Panc1 (cell line): ENCODE measurements around the gene ADAMTS16. TPM values are rescaled to one million over a fixed set of nuclear protein-coding genes. Genes with fewer than 3 reads are reported as not detected.

Source experiments
- ATAC-seq: fragments of 200-7000 bp; cut with Tn5 transposase; 2 replicates; pipeline ENCODE4 v1.9.1; 2020; ENCODE audit warnings: mild to moderate bottlenecking, moderate library complexity
- BruUV-seq: library from RNA; stranded (reverse); fragments of 400-500 nt; replicated peaks from 2 replicates; lab custom pipeline; 2021; lab: Mats Ljungman, UMichigan
- CTCF ChIA-PET: fragments of 300-600 bp; sonication (Branson Sonifier 250); formaldehyde crosslinking; loops from one replicate; lab custom pipeline; 2022; ENCODE audit warnings: antibody characterized with exemption; lab: Charles Lee
- POLR2A ChIA-PET: fragments of 300-600 bp; sonication (Branson Sonifier 250); formaldehyde crosslinking; loops from one replicate; lab custom pipeline; 2022; ENCODE audit warnings: antibody characterized with exemption; lab: Charles Lee
- DNase-seq: peaks from one replicate; pipeline ENCODE4 v3.0.0-alpha.2; 2010; ENCODE audit warnings: low read depth, low spot score
- H3K27ac ChIP-seq: 2 replicates; pipeline ENCODE4 v1.5.1; 2011; ENCODE audit warnings: mild to moderate bottlenecking, low read length, inconsistent platforms
- H3K27me3 ChIP-seq: fragments of 200-500 bp; sonication (Bioruptor generic); 2 replicates; pipeline ENCODE4 v1.6.0; 2014; ENCODE audit warnings: low read length, inconsistent platforms; ENCODE audit not compliant: control insufficient read depth, insufficient read depth
- H3K36me3 ChIP-seq: fragments of 200-500 bp; sonication (Bioruptor generic); 2 replicates; pipeline ENCODE4 v1.5.1; 2014; ENCODE audit warnings: inconsistent platforms, mild to moderate bottlenecking, low read length, moderate library complexity; ENCODE audit not compliant: control insufficient read depth, insufficient read depth
- H3K4me1 ChIP-seq: 2 replicates; pipeline ENCODE4 v1.5.1; 2011; ENCODE audit warnings: inconsistent platforms, mild to moderate bottlenecking, low read length, moderate library complexity; ENCODE audit not compliant: control insufficient read depth, insufficient read depth
- H3K4me3 ChIP-seq, 2 experiments: 2 replicates each; pipeline ENCODE4 v1.5.1; 2011 to 2012; ENCODE audit warnings: low read depth in 2 of 2, low read length in 2 of 2, mild to moderate bottlenecking in 2 of 2, inconsistent platforms in 1 of 2, moderate library complexity in 1 of 2
- H3K9me3 ChIP-seq: fragments of 200-500 bp; sonication (Bioruptor generic); 2 replicates; pipeline ENCODE4 v1.5.1; 2014; ENCODE audit warnings: low read depth, mild to moderate bottlenecking, inconsistent platforms, low read length, moderate library complexity; ENCODE audit not compliant: control insufficient read depth, insufficient read depth
- POLR2AphosphoS5 ChIP-seq: IDR thresholded peaks from 2 replicates; pipeline ENCODE4 v1.6.1; 2012; ENCODE audit warnings: mild to moderate bottlenecking, low read depth, low read length, moderate library complexity
- SIN3A ChIP-seq: IDR thresholded peaks from 2 replicates; pipeline ENCODE4 v1.6.1; 2012; ENCODE audit warnings: low read depth, mild to moderate bottlenecking, low read length, moderate library complexity, borderline replicate concordance; ENCODE audit not compliant: insufficient read depth
- TCF7L2 ChIP-seq: IDR thresholded peaks from 2 replicates; pipeline ENCODE4 v1.6.1; 2011; ENCODE audit warnings: mild to moderate bottlenecking, low read depth, low read length, inconsistent platforms
- in situ Hi-C: cut with HindIII; loops from 2 replicates; pipeline ENCODE4 v1.10.0; 2016; ENCODE audit warnings: low sequenced_read_pairs, low pct_unique_long_range_greater_than_20kb
- intact Hi-C: fragments of 100-400 bp; cut with micrococcal nuclease; formaldehyde crosslinking; loops from one replicate; pipeline ENCODE4 v1.10.0; 2022; ENCODE audit not compliant: unreplicated experiment
- total RNA-seq: library from RNA; stranded (reverse); gene quantifications from one replicate; pipeline ENCODE4 v1.2.1, GENCODE V29; 2021; ENCODE audit not compliant: unreplicated experiment
- TF ChIP-seq, protein P1 (sequence below): fragments of 450-650 bp; IDR thresholded peaks from 2 replicates; pipeline ENCODE4 v1.5.1; 2017; ENCODE audit warnings: mild to moderate bottlenecking
- TF ChIP-seq, protein P2 (sequence below), 2 experiments: IDR thresholded peaks; 2 replicates each; pipeline ENCODE4 v1.6.1; 2011 to 2012; ENCODE audit warnings: low read depth in 2 of 2, control low read depth in 1 of 2, low read length in 1 of 2, mild to moderate bottlenecking in 1 of 2, moderate library complexity in 1 of 2; ENCODE audit not compliant: insufficient read depth in 1 of 2

Gene ADAMTS16
- total RNA-seq, 1 experiment from 2014 or later = 0.54 TPM

DNA sequence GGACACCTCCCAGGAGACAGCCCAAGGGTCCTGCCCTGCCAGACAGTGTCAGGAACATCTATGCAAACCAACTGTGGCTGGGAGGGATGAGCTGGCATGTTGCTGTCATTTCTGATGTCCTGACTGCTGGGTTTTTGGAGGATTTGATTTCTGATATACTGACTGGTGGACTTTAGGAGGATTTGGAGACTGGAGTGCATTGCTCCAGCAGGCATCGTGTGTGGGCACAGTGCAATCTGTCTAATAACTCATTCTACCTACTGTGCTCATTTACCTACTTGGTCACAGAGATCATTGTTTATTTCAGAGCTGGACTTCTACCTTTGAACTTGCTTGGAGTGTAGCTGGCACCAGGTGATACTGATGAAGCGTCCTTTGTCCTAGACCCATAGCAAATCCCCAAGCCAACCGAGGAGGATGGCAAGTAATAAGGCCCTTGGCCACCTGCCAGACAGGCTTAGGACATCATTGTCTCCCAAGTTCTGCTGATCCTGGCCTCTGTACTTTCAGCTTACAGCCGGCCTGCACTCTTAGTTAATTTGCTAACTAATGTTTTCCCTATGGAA is 158.0 kb downstream of the ADAMTS16 start:
- in situ Hi-C loops = no loop called here
- Histone ChIP-seq H3K27me3 (no peaks in the 10 kb centered on the region), H3K4me1 (no peaks in the 10 kb centered on the region), H3K9me3 (no peaks in the 10 kb centered on the region), H3K4me3 (no peak overlapping the region), H3K36me3 (no peaks in the 10 kb centered on the region), H3K27ac (no peak overlapping the region)
- no TSS peak for BruUV-seq
- ATAC-seq (no peak), DNase-seq (no peak)
- POLR2A ChIA-PET = no interaction called here
- TF ChIP-seq SIN3A = no peak
- no peak for TF ChIP-seq TCF7L2
- TF ChIP-seq, protein P1, sequence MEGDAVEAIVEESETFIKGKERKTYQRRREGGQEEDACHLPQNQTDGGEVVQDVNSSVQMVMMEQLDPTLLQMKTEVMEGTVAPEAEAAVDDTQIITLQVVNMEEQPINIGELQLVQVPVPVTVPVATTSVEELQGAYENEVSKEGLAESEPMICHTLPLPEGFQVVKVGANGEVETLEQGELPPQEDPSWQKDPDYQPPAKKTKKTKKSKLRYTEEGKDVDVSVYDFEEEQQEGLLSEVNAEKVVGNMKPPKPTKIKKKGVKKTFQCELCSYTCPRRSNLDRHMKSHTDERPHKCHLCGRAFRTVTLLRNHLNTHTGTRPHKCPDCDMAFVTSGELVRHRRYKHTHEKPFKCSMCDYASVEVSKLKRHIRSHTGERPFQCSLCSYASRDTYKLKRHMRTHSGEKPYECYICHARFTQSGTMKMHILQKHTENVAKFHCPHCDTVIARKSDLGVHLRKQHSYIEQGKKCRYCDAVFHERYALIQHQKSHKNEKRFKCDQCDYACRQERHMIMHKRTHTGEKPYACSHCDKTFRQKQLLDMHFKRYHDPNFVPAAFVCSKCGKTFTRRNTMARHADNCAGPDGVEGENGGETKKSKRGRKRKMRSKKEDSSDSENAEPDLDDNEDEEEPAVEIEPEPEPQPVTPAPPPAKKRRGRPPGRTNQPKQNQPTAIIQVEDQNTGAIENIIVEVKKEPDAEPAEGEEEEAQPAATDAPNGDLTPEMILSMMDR = no peak
- TF ChIP-seq, protein P2, sequence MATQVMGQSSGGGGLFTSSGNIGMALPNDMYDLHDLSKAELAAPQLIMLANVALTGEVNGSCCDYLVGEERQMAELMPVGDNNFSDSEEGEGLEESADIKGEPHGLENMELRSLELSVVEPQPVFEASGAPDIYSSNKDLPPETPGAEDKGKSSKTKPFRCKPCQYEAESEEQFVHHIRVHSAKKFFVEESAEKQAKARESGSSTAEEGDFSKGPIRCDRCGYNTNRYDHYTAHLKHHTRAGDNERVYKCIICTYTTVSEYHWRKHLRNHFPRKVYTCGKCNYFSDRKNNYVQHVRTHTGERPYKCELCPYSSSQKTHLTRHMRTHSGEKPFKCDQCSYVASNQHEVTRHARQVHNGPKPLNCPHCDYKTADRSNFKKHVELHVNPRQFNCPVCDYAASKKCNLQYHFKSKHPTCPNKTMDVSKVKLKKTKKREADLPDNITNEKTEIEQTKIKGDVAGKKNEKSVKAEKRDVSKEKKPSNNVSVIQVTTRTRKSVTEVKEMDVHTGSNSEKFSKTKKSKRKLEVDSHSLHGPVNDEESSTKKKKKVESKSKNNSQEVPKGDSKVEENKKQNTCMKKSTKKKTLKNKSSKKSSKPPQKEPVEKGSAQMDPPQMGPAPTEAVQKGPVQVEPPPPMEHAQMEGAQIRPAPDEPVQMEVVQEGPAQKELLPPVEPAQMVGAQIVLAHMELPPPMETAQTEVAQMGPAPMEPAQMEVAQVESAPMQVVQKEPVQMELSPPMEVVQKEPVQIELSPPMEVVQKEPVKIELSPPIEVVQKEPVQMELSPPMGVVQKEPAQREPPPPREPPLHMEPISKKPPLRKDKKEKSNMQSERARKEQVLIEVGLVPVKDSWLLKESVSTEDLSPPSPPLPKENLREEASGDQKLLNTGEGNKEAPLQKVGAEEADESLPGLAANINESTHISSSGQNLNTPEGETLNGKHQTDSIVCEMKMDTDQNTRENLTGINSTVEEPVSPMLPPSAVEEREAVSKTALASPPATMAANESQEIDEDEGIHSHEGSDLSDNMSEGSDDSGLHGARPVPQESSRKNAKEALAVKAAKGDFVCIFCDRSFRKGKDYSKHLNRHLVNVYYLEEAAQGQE (IDR thresholded peaks at IDR 0.05; ENCODE audit: insufficient read depth in 1 of 2, low read depth in 2 of 2, low read length in 1 of 2) = no peak
- TF ChIP-seq POLR2AphosphoS5 = no peak
- intact Hi-C loops = no loop called here
- CTCF ChIA-PET = no interaction called here

DNA sequence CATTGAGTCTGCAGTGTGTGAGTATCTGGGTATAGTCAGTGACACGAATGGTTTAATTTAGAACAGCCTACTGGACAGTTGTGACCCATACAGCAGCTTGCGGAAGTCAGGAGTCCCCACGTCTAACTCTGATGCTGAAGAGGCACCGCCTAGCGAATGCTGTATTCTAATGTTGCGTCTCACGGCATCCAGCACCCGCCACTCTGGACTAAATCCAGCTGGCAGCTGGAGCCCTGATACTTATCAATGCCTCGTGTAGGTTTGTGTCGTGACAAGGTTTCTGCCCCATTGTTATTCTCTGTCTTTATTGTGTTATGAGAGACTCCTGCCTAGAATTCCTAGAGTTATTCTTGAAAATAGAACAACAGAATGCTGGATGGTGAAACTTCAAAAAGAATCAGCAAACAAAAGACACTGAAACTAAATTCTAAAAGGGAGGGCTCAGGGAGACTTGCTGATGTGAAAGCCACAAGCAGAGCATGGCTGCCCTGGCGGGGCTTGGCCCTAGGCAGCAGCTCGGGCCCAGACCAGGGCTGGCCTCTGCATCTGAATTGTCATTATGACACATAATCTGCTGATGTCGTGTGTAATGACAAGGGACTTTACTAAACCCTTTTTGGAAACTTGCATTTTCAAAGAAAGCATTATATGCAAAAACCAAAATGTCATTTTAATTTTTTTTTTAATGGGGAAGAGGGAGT is 158.9 kb downstream of the ADAMTS16 start:
- H3K9me3 ChIP-seq = no peaks in the 10 kb centered on the region
- ChIA-PET POLR2A (no interaction called here), CTCF (no interaction called here)
- DNase-seq (no peak), ATAC-seq (no peak)
- BruUV-seq = no TSS peak
- no peaks in the 10 kb centered on the region for H3K27me3 ChIP-seq
- H3K4me1 ChIP-seq = no peaks in the 10 kb centered on the region
- in situ Hi-C loops (no loop called here), intact Hi-C loops (no loop called here)
- no peaks in the 10 kb centered on the region for H3K36me3 ChIP-seq
- no peak overlapping the region for H3K27ac ChIP-seq
- H3K4me3 ChIP-seq = no peak overlapping the region
- TF ChIP-seq SIN3A = no peak
- TF ChIP-seq, protein P2 (IDR thresholded peaks at IDR 0.05; ENCODE audit: insufficient read depth in 1 of 2, low read depth in 2 of 2, low read length in 1 of 2) = no peak
- TF ChIP-seq, protein P1 = no peak
- TF ChIP-seq TCF7L2 = no peak
- TF ChIP-seq POLR2AphosphoS5 = no peak
